ENCODE results near the gene SCAMP4. TPM values are rescaled to one million over a fixed set of nuclear protein-coding genes. Genes with fewer than 3 reads are reported as not detected.

SCAMP4 gene
- total RNA-seq, 4 donors from 2014 or later = 26.6 to 76.5 (median 59.3) TPM

GRCh38 chr19:1909761-1910080 is 4.5 kb downstream of the SCAMP4 start:
- Histone ChIP-seq H3K36me3 (peaks cover 15 to 35% (median 28%) of the 10 kb centered on the region in 4 donors), H3K4me1 (peaks cover 14 to 54% (median 44%) of the 10 kb centered on the region in 4 donors), H3K9me3 (no peaks in the 10 kb centered on the region), H3K4me3 (no peak overlapping the region), H3K27ac (replicated peaks in 1 of 4) (no peak overlapping the region), H3K27me3 (no peaks in the 10 kb centered on the region)
- 71% methylated on average over 4 of the region's 10 CpGs for WGBS
- no peak for TF ChIP-seq EP300 (IDR thresholded peaks at IDR 0.05)
- no peak for TF ChIP-seq POLR2A (IDR thresholded peaks at IDR 0.05; ENCODE audit: low read depth)
- no peak for TF ChIP-seq CTCF (IDR thresholded peaks at IDR 0.05)
- no peak for TF ChIP-seq POLR2AphosphoS5 (IDR thresholded peaks at IDR 0.05)
- DNase-seq (ENCODE audit: extremely low spot score) = no peak
- intact Hi-C loops (cut with DNase I) = no loop called here

- peaks cover 11 to 52% (median 42%) of the 10 kb centered on the region in 4 donors for H3K4me1 ChIP-seq
- H3K9me3 ChIP-seq = no peaks in the 10 kb centered on the region
- 94% methylated on average over 3 of the region's 10 CpGs for WGBS
- no peak overlapping the region for H3K4me3 ChIP-seq
- no peak for DNase-seq (ENCODE audit: extremely low spot score)
- H3K27me3 ChIP-seq = no peaks in the 10 kb centered on the region
- H3K36me3 ChIP-seq = peaks cover 15 to 40% (median 31%) of the 10 kb centered on the region in 4 donors
- no peak for TF ChIP-seq POLR2AphosphoS5 (IDR thresholded peaks at IDR 0.05)
- no peak overlapping the region for H3K27ac ChIP-seq (replicated peaks in 1 of 4)
- intact Hi-C loops (cut with DNase I) = no loop called here
These were observed 5.0 kb downstream of the SCAMP4 start for GRCh38 chr19:1910177-1910576.

GRCh38 chr19:1911098-1911497 is 5.9 kb downstream of the SCAMP4 start:
- H3K36me3 ChIP-seq = peaks cover 15 to 42% (median 34%) of the 10 kb centered on the region in 4 donors
- DNase-seq (ENCODE audit: extremely low spot score) = no peak
- TF ChIP-seq POLR2A (IDR thresholded peaks at IDR 0.05; ENCODE audit: low read depth) = no peak
- TF ChIP-seq POLR2AphosphoS5 (IDR thresholded peaks at IDR 0.05) = no peak
- TF ChIP-seq EP300 (IDR thresholded peaks at IDR 0.05) = no peak
- TF ChIP-seq CTCF (IDR thresholded peaks at IDR 0.05) = no peak
- H3K9me3 ChIP-seq = no peaks in the 10 kb centered on the region
- H3K4me1 ChIP-seq = peaks cover 6 to 46% (median 36%) of the 10 kb centered on the region in 4 donors
- no peak overlapping the region for H3K27ac ChIP-seq (replicated peaks in 1 of 4)
- H3K4me3 ChIP-seq = no peak overlapping the region
- H3K27me3 ChIP-seq = no peaks in the 10 kb centered on the region
- intact Hi-C loops (cut with DNase I) = no loop called here
- WGBS = 81% methylated on average over 13 of the region's 13 CpGs

GRCh38 chr19:1911995-1912394 is 6.8 kb downstream of the SCAMP4 start:
- WGBS = 89% methylated on average over 11 of the region's 37 CpGs
- Histone ChIP-seq H3K4me1 (peaks cover 4 to 37% (median 29%) of the 10 kb centered on the region in 4 donors), H3K9me3 (no peaks in the 10 kb centered on the region), H3K4me3 (no peak overlapping the region), H3K27ac (replicated peaks in 1 of 4) (no peak overlapping the region), H3K27me3 (no peaks in the 10 kb centered on the region), H3K36me3 (peaks cover 15 to 44% (median 37%) of the 10 kb centered on the region in 4 donors)
- DNase-seq (ENCODE audit: extremely low spot score) = no peak
- intact Hi-C loops (cut with DNase I) = no loop called here
- TF ChIP-seq EP300 (IDR thresholded peaks at IDR 0.05) (no peak), CTCF (IDR thresholded peaks at IDR 0.05) (no peak), POLR2AphosphoS5 (IDR thresholded peaks at IDR 0.05) (no peak), POLR2A (IDR thresholded peaks at IDR 0.05; ENCODE audit: low read depth) (no peak)

GRCh38 chr19:1912760-1913505 is 7.7 kb downstream of the SCAMP4 start:
- H3K4me3 ChIP-seq = no peak overlapping the region
- H3K27ac ChIP-seq (replicated peaks in 1 of 4) = no peak overlapping the region
- no peaks in the 10 kb centered on the region for H3K27me3 ChIP-seq
- H3K9me3 ChIP-seq = no peaks in the 10 kb centered on the region
- intact Hi-C loops (cut with DNase I) = no loop called here
- DNase-seq (ENCODE audit: extremely low spot score) = no peak
- peaks cover 19 to 54% (median 43%) of the 10 kb centered on the region in 4 donors for H3K36me3 ChIP-seq
- TF ChIP-seq POLR2A (IDR thresholded peaks at IDR 0.05; ENCODE audit: low read depth) (no peak), CTCF (IDR thresholded peaks at IDR 0.05) (no peak), EP300 (IDR thresholded peaks at IDR 0.05) (no peak), POLR2AphosphoS5 (IDR thresholded peaks at IDR 0.05) (no peak)
- 98% methylated on average over 27 of the region's 77 CpGs for WGBS
- H3K4me1 ChIP-seq = peaks cover 4 to 28% (median 20%) of the 10 kb centered on the region in 4 donors

All from esophagus muscularis mucosa (tissue), 4 donors.